Prostate gland (tissue), 2 donors: ENCODE measurements around the gene SLC35F3. TPM values are rescaled to one million over a fixed set of nuclear protein-coding genes. Genes with fewer than 3 reads are reported as not detected.

Source experiments
- DNase-seq: peaks from one replicate; pipeline ENCODE4 v3.0.0-alpha.2; 2019; ENCODE audit warnings: low spot score
- H3K27ac ChIP-seq, 2 donors: fragments of 200-600 bp; sonication (generic); 2 replicates each; pipeline ENCODE4 v1.5.1; 2017 to 2019
- H3K27me3 ChIP-seq: fragments of 200-600 bp; sonication (generic); replicated peaks from 2 replicates; pipeline ENCODE4 v1.5.1; 2019; ENCODE audit not compliant: insufficient read depth
- H3K36me3 ChIP-seq, 2 donors: fragments of 200-600 bp; sonication (generic); 1 replicate in 1 of 2; 2 replicates in 1 of 2; pipeline versions ENCODE4 v1.5.1 to v1.8.1; 2017 to 2019
- H3K4me1 ChIP-seq: fragments of 200-600 bp; sonication (generic); replicated peaks from 2 replicates; pipeline ENCODE4 v1.5.1; 2019
- H3K4me3 ChIP-seq, 2 donors: fragments of 200-600 bp; sonication (generic); 2 replicates each; pipeline ENCODE4 v1.5.1; 2017 to 2019
- H3K9me3 ChIP-seq: fragments of 200-600 bp; sonication (generic); 2 replicates; pipeline ENCODE4 v1.5.1; 2017
- POLR2A ChIP-seq: fragments of 450-650 bp; IDR thresholded peaks from one replicate; pipeline ENCODE4 v1.6.1; 2016; ENCODE audit warnings: antibody characterized with exemption, mild to moderate bottlenecking
- POLR2AphosphoS5 ChIP-seq: sonication (generic); formaldehyde crosslinking; IDR thresholded peaks from one replicate; pipeline ENCODE4 v1.6.1; 2017; ENCODE audit warnings: antibody characterized with exemption
- WGBS: methylation state at CpG from one replicate; pipeline ENCODE4 v1.1.5; 2018; 5-methylcytosine and 5-hydroxymethylcytosine counted together
- intact Hi-C: fragments of 100-400 bp; cut with DNase I; formaldehyde crosslinking; loops from one replicate; pipeline ENCODE4 v1.14.2; 2022
- total RNA-seq, 2 donors: library from RNA; depleted of rRNA; stranded (reverse); fragments of >200 nt; gene quantifications; one replicate each; pipeline ENCODE4 v1.1.0, GENCODE V29; 2016
- TF ChIP-seq, protein P1 (sequence below), 4 experiments: fragments of 200-600 bp in 2 of 4; fragments of 450-650 bp in 2 of 4; sonication (generic) in 2 of 4; IDR thresholded peaks; 1 replicate in 3 of 4; 2 replicates in 1 of 4; pipeline ENCODE4 v1.5.1; 2016 to 2019; ENCODE audit warnings: antibody characterized with exemption in 4 of 4, mild to moderate bottlenecking in 2 of 4, moderate library complexity in 2 of 4

The SLC35F3 gene
- total RNA-seq, 2 donors from 2014 or later: 0.34 to 0.64 TPM

DNA sequence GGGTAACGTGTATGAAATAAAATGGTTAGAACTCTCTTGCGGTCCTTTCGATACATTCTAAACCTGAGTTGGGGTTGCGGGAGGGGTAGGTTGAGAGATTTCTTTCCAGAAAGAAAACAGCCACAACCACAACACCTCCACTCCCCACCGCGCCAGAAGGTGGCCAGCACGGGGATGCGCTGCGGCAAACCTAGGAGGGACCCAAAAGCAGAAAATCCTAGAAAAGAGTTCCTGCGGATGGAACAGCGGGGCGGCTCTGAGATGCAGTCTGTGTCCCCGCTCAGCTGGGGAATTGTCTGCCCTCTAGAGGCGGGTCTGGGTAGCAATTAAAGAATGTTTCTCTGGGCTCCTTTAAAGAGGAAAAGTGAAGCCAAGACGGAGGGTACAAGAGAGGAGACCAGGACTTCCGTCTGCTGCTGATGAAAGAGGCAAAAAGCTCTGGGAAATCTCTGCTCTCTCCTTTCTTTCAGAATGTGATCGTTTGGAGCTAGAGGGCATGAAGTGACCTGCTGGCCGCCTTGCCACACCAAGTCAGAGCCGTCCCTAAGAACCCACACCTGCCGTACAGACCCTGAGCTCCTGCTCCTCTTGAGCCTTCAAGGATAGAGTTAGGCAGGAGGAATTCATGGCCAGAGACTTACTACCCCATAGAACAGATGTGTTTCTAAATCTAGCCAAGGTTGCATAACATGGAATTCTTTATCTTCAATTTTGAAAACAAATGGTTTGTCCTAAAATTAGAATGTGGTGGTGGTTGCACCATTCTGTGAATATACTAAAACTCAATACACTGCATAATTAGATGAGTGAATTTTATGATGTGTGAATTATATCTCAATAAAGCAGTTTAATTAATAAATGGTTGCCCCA, 422.3 kb downstream of the SLC35F3 start:
- H3K27me3 ChIP-seq: no peaks in the 10 kb centered on the region
- H3K36me3 ChIP-seq: no peaks in the 10 kb centered on the region
- no peak overlapping the region for H3K27ac ChIP-seq
- DNase-seq: peak; percentile 46
- 20% methylated on average over 20 of the region's 20 CpGs for WGBS
- H3K9me3 ChIP-seq: no peaks in the 10 kb centered on the region
- H3K4me1 ChIP-seq: no peaks in the 10 kb centered on the region
- intact Hi-C loops: no loop called here
- H3K4me3 ChIP-seq: peak overlapping the region in 1 of 2 donors; percentile 19
- TF ChIP-seq, protein P1, sequence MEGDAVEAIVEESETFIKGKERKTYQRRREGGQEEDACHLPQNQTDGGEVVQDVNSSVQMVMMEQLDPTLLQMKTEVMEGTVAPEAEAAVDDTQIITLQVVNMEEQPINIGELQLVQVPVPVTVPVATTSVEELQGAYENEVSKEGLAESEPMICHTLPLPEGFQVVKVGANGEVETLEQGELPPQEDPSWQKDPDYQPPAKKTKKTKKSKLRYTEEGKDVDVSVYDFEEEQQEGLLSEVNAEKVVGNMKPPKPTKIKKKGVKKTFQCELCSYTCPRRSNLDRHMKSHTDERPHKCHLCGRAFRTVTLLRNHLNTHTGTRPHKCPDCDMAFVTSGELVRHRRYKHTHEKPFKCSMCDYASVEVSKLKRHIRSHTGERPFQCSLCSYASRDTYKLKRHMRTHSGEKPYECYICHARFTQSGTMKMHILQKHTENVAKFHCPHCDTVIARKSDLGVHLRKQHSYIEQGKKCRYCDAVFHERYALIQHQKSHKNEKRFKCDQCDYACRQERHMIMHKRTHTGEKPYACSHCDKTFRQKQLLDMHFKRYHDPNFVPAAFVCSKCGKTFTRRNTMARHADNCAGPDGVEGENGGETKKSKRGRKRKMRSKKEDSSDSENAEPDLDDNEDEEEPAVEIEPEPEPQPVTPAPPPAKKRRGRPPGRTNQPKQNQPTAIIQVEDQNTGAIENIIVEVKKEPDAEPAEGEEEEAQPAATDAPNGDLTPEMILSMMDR (IDR thresholded peaks at IDR 0.05): peak in 3 of 4 experiments; percentile 46 to 63 (median 61)
- TF ChIP-seq POLR2AphosphoS5: no peak

DNA sequence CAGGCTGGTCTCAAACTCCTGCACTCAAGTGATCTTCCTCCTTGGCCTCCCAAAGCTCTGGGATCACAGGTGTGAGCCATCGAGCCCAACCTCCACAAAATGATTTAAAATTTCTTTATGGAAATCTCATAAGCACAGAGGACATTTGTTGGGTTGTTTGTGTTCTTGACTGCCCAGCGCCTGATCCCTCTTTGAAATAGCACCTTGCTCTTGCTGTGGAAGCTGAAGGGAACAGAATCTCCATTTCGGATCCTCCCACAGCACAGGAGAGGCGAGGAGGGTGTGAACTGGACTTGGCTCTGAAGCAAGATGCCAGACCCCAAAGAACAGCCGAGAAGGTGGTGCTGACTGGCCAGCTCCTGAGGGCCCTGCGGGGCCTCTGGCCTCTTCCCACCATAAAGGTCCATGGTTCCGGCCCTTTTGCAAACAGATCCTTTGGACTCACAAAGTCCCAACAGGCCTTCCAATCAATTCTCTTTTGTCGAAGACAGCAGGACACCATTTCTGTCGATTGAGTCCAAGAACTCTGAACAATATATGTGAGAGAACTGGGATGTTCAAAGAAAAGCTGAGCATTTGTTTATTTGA, 423.2 kb downstream of the SLC35F3 start:
- Histone ChIP-seq H3K4me1 (no peaks in the 10 kb centered on the region), H3K27ac (no peak overlapping the region), H3K9me3 (no peaks in the 10 kb centered on the region), H3K4me3 (no peak overlapping the region), H3K36me3 (no peaks in the 10 kb centered on the region), H3K27me3 (no peaks in the 10 kb centered on the region)
- no peak for TF ChIP-seq POLR2AphosphoS5
- TF ChIP-seq, protein P1 (IDR thresholded peaks at IDR 0.05): no peak
- TF ChIP-seq POLR2A: no peak
- intact Hi-C loops: no loop called here
- no peak for DNase-seq
- 86% methylated on average over 9 of the region's 9 CpGs for WGBS

DNA sequence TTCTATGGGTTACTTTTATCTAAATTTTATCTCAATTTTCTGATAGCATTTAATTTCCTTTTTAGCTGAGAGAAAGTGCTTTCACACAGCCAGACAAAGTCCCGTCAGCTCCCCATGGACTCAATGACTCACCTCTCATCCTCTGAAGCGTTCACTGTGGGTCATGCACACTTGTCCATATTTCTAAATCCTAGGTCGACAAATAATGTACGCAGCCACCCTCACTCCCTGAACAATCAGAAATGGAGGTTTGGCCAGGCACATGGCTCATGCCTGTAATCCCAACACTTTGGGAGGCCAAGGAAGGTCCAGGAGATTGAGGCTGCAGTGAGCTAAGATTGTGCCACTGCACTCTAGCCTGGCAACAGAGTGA, 426.4 kb downstream of the SLC35F3 start:
- no peaks in the 10 kb centered on the region for H3K36me3 ChIP-seq
- no peak for DNase-seq
- H3K27ac ChIP-seq: no peak overlapping the region
- WGBS: 89% methylated on average over 4 of the region's 4 CpGs
- no peak overlapping the region for H3K4me3 ChIP-seq
- H3K4me1 ChIP-seq: no peaks in the 10 kb centered on the region
- no peaks in the 10 kb centered on the region for H3K27me3 ChIP-seq
- H3K9me3 ChIP-seq: no peaks in the 10 kb centered on the region
- intact Hi-C loops: no loop called here
- TF ChIP-seq, protein P1 (IDR thresholded peaks at IDR 0.05): no peak
- TF ChIP-seq POLR2A: no peak
- no peak for TF ChIP-seq POLR2AphosphoS5

DNA sequence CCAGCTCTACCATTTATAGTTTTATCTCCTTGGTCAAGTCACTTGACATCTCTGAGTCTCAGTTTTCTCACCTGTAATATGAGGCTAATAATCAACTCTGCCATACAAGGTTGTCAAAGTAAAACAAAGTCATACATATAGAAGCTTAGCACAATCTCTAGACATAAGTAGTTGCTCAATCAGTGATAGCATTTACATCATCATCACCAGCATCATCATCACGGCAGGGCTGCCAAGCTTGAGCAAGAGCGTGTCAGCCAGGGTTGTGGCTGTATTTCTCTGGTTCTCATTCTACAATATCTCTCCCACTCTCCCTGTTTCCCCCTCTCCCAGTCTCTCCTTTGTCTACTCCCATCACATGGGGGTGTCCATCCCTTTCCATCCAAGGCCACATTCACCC, 427.0 kb downstream of the SLC35F3 start:
- H3K36me3 ChIP-seq: no peaks in the 10 kb centered on the region
- no peaks in the 10 kb centered on the region for H3K4me1 ChIP-seq
- DNase-seq: no peak
- H3K27ac ChIP-seq: no peak overlapping the region
- WGBS: 75% methylated on average over 2 of the region's 2 CpGs
- no peak overlapping the region for H3K4me3 ChIP-seq
- no peak for TF ChIP-seq POLR2AphosphoS5
- TF ChIP-seq POLR2A: no peak
- TF ChIP-seq, protein P1 (IDR thresholded peaks at IDR 0.05): no peak
- no peaks in the 10 kb centered on the region for H3K9me3 ChIP-seq
- no peaks in the 10 kb centered on the region for H3K27me3 ChIP-seq
- intact Hi-C loops: no loop called here

DNA sequence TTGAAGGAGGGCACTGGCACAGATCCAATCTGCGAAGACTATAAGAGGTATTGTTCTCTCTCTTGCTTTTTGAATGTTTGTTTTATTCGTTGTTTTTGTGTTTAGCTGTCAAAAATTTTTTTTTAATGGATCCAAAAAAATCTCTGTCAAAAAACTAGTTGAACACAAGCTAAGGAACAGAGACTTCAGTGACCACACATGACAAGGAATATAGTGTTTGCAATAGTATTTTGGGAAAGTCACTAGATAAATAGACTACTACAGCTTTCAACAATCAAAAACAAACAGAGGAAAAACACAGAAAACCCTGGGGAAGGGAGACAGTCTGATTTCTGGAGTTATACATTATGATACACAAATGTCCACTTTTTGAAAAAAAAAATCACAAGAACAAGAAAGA, 431.9 kb downstream of the SLC35F3 start:
- no peak for DNase-seq
- Histone ChIP-seq H3K4me1 (no peaks in the 10 kb centered on the region), H3K27ac (no peak overlapping the region), H3K4me3 (no peak overlapping the region), H3K36me3 (no peaks in the 10 kb centered on the region), H3K9me3 (no peaks in the 10 kb centered on the region), H3K27me3 (no peaks in the 10 kb centered on the region)
- 77% methylated on average over 2 of the region's 2 CpGs for WGBS
- TF ChIP-seq POLR2AphosphoS5 (no peak), POLR2A (no peak)
- TF ChIP-seq, protein P1 (IDR thresholded peaks at IDR 0.05): no peak
- intact Hi-C loops: no loop called here
